ENCODE results near the gene PVALB.
"Not testable (repeated sequence)": the region's sequence is repeated elsewhere in the genome, so short reads cannot be mapped to it uniquely, and the experiment has no call there.

Gene PVALB

DNA sequence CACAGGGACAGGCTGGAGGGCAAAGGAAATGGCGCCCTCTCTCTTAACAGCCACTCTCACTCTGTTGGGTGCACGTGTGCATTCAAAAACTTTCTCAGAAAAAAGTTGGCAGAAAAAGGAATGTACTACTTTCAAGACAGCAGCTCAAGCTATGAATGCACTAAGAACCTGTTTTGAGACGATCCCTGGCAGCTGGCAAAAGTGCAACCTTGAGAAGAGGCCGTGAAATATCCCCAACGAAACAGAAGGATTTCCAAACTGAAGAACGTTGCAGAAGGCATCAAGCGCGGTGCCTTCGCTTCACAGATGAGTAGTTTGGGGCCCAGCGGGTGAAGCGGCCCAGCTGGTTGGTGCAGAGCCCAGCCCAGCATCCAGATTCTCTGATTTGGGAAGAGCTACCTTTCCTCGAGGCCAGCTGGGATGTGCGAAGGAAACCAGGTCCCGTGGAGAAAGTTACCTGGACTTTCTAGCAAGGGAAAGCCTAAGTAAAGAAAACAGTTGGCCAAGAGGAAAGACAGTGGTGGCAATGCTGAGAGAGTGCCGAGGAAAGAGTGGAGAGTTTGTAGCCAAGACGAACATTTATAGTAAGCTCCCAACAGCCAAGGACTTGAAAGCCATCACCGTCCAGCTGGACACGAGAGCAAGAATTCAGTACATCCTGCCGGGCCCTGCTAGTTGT, 57.2 kb downstream of the PVALB start:
- no peak for DNase-seq (ENCODE audit: low read depth in 2 of 3, low spot score in 1 of 3)

DNA sequence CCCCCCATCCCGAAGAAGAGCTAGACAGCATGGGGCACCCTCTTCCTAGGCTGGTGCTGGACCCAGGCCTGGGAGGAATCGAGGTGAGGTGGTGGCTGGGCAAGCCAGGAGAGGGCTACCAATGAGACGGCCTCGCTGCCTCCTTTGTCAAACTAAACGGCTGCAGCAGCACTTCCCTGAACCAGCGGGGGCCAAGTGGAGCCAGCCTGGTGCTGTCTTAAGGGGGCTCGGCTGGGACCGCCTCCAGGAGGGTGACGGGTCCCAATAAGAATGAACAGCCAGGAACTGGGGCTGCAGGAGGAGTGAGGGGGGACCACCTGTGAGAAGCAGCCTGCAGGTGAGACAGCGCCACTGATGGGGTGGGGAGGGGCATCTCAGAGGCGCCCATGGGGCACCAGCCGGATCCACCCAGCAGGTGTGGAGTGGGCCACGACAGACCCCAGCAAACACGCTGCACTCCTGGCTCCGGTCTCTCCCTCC, 58.0 kb downstream of the PVALB start:
- DNase-seq (ENCODE audit: low read depth in 2 of 3, low spot score in 1 of 3) = no peak

DNA sequence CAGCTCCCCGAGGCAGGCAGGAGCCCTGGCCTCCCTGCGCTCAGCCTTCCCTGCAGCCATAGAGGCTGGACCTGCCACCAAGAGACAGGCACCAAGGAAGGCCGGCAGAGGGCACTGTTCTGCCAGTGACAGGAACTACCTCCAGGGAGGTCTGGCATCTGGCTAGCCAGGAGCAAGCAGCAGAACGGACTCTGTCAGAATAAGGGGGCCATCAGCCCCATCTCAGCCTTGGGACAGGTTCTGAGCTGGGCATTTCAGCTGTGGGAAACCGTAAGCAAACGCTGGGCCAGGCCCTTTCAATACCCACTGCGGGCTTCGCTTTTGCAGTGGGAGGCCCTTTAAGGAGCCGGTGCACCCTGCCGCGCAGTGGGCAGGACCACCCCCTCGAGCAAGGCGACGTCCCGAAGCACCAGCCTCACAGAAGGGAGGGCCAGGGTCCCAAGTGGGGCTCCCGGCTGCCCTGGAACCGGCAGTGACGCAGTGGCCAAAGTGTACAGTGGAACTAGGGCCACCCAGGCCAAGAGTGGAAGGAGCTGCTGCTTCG, 59.1 kb downstream of the PVALB start:
- DNase-seq (ENCODE audit: low read depth in 2 of 3, low spot score in 1 of 3) = peak; percentile 50 to 73 (median 72)

DNA sequence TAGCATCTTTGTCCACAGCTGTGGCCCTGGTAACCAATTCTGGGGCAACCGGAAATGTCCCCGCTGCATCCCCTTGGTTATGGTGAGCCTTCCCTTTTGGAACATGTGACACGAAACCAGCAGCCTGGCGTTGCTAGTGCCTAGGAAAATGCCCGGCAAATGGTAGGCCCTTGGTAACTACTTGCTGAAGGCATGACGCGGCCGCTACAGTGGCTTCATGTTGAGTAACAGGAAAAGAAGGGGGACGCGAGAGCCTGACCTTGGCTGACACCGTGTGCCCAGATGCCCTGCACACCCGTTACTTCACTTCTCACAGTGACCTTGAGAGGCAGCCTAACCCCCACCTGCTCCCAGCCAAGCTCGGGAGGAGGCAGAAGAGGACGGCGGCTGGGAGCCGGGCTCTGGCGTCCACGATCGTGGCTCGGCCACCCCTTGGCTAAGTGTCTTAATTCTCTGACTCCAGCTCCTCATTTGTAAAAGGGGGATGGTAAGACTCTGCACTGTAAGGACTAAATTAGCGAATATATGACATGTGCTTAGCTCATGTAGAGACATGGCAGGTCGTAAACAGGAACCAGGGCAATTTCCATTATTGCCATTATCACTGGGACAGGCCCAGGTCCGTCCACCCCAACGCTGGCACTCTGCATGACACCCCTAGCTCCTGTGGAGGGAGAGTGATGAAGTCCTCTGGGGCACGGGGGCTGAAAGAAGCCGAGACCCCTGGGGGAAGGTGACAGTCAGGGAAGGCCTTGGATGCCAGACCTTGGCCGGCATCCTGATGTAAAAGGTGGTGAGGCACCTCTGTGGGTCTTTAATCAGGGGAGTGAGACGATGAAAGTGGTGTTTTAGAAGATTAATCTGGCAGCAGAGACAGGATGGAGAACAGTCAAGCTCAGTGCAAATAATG, 59.8 kb downstream of the PVALB start:
- DNase-seq (ENCODE audit: low read depth in 2 of 3, low spot score in 1 of 3) = no peak

DNA sequence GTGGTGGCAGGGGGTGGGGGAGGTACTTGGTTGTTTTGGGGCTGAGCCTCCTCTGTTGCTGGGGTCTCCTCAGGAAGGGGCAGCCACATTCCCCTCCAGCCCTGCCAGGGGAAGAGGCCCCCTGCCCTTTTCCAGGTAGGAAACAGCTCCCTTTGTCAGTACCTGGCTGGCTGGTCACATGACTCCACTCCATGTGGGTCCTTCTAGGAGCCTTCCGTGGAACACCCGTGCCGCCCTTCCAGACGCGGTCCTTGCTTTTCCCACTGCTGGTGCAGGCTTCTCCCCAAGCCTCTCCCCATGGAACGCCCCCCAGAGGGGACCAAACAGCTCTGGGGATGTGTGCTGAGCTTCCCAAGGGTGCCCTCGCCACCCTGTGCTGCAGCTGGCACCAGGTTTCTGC, 60.8 kb downstream of the PVALB start:
- DNase-seq (ENCODE audit: low read depth in 2 of 3, low spot score in 1 of 3) = no peak

DNA sequence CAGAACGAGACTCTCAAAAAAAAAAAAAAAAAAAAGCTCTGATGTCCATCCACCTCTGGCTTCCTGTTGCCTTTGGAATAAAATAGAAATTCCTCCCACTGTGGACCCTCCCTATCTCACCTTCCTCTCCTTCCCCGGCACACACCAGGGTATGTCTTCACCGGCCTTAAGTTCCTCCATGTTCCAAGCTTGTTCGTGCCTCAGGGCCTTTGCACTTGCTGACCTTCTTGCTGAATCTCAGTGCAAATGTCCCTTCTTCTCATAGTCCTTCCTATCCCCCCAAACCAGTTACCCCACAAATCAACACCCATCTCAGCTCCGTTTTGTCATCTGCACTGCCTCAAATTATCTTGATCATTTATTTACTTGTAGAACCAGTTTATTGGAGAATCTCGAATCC, 61.5 kb downstream of the PVALB start:
- DNase-seq (ENCODE audit: low read depth in 2 of 3, low spot score in 1 of 3) = no peak

DNA sequence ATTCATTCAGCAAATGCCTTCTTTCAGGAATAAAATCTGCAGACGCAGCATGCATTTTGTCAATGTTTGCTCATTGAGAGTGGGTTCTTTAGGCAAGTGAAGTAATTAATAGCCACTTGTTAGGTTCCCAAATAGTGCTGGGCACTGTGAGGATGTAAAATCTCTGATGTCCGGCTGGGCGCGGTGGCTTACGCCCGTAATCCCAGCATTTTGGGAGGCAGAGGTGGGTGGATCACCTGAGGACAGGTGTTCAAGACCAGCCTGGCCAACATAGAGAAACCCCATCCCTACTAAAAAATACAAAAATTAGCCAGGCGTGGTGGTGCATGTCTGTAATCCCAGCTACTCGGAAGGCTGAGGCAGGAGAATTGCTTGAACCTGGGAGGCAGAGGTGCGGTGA, 62.0 kb downstream of the PVALB start:
- DNase-seq (ENCODE audit: low read depth in 2 of 3, low spot score in 1 of 3) = not testable (repeated sequence)

DNA sequence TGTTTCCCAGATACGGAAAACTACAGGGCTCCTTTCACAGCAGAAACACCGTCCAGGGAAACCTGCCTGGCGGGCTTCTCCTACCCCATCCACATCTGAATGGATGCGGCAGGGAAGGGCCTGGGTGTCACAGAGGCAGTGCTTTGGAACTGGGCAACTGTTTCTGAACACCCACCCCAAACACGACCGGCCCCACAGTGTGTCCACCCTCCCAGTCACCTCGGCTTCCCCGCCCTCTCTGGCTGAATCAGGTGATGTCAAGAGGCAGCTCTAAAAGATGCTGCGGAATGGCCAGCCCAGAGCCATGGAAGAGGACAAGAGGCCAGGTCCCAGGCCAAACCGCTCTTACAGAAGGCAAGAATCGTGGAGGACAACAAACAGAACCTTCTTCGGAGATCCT, 62.9 kb downstream of the PVALB start:
- no peak for DNase-seq (ENCODE audit: low read depth in 2 of 3, low spot score in 1 of 3)

DNA sequence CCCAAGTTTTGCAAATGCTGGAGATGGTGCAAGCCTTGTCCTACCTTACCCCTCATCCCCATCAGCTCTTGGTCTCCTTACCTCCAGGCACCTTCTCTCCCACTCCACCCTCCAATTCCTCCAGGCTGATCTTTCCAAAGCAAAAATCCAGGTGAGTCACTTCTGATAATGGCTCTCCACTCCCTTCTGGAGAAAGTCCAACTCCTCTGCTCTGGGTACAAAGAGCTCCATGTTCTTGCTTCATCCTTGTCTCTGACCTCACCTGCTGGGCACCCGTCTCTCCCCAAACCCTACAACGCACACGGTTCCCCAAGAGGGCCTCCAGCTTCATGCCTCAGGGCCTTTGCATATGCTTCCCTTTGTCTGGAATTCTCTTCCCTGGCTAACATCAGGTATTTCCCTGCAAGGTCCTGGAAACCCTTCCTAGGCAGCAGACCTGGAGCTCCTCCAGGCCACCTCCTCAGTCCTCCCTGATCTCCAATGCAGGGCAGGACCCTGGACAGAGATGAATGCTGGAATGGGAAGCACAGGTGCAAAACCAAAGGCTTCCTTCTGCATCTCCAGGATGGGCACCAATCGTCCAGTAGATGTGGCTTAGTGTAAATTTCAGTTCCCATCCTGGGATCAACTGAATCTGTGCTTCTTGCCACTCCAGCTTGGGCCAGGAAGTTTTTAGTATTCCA, 63.6 kb downstream of the PVALB start:
- DNase-seq (ENCODE audit: low read depth in 2 of 3, low spot score in 1 of 3) = no peak

Measured in stimulated activated CD4-positive, alpha-beta T cell treated with anti-CD3 and anti-CD28 coated beads, Interleukin-12 subunit alpha, Interleukin-12 subunit beta, amount 100 ng/mL, for 48 hours (primary cell).